Erythroblast (primary cell): ENCODE data around the gene MAP1LC3C.

Experiments
- GATA1 ChIP-seq: IDR thresholded peaks from 2 replicates; pipeline ENCODE4 v1.6.1; 2011; ENCODE audit warnings: low read depth, mild to moderate bottlenecking, control low read depth, low read length, moderate library complexity
- POLR2A ChIP-seq: IDR thresholded peaks from 2 replicates; pipeline ENCODE4 v1.6.1; 2011; ENCODE audit warnings: mild to moderate bottlenecking, low read length

GRCh38 chr1:241992734-241993133 is 6.2 kb downstream of the MAP1LC3C start:
- TF ChIP-seq POLR2A: no peak
- TF ChIP-seq GATA1: no peak
